Testis (tissue), 2 donors: ENCODE results near the gene YBX2.

Experiments
- POLR2A ChIP-seq: fragments of 450-650 bp; IDR thresholded peaks from one replicate; pipeline ENCODE4 v1.6.1; 2017; ENCODE audit warnings: antibody characterized with exemption, mild to moderate bottlenecking, moderate library complexity
- TF ChIP-seq, protein P1 (sequence below), 3 experiments: fragments of 450-650 bp in 2 of 3; fragments of 200-600 bp in 1 of 3; sonication (generic) in 1 of 3; IDR thresholded peaks; one replicate each; pipeline ENCODE4 v1.5.1; 2016 to 2019; ENCODE audit warnings: antibody characterized with exemption in 3 of 3, mild to moderate bottlenecking in 2 of 3, moderate library complexity in 1 of 3

DNA sequence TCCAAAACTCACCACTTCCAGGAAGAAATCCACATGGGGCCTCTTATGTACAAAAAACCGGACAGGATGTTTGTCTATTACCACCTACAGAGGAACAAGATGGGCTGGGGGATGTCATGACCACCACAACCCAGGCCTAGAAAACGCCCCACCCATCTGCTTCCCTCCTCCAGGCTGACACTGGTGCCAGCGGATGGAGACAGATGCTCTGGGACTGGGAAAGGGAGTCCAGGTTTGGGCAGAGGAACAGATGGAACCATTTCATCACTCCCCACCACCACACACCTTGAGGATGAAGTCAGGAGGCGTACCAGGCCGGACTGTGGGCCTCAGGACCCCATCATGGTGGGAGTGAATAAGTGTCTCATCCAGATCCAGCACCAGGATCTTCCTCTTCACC, 47.7 kb downstream of the YBX2 start:
- TF ChIP-seq, protein P1, sequence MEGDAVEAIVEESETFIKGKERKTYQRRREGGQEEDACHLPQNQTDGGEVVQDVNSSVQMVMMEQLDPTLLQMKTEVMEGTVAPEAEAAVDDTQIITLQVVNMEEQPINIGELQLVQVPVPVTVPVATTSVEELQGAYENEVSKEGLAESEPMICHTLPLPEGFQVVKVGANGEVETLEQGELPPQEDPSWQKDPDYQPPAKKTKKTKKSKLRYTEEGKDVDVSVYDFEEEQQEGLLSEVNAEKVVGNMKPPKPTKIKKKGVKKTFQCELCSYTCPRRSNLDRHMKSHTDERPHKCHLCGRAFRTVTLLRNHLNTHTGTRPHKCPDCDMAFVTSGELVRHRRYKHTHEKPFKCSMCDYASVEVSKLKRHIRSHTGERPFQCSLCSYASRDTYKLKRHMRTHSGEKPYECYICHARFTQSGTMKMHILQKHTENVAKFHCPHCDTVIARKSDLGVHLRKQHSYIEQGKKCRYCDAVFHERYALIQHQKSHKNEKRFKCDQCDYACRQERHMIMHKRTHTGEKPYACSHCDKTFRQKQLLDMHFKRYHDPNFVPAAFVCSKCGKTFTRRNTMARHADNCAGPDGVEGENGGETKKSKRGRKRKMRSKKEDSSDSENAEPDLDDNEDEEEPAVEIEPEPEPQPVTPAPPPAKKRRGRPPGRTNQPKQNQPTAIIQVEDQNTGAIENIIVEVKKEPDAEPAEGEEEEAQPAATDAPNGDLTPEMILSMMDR (IDR thresholded peaks at IDR 0.05): no peak
- no peak for TF ChIP-seq POLR2A
